Upper lobe of left lung (tissue), 4 donors: Measurements from ENCODE around the gene LHX3.

ENCODE experiments used
- CTCF ChIP-seq, 6 experiments: fragments of 450-650 bp in 4 of 6; fragments of 200-600 bp in 2 of 6; sonication (generic) in 2 of 6; IDR thresholded peaks; one replicate each; pipeline ENCODE4 v1.5.1; 2016 to 2019; ENCODE audit warnings: antibody characterized with exemption in 6 of 6
- POLR2AphosphoS5 ChIP-seq, 2 donors: sonication (generic); formaldehyde crosslinking; IDR thresholded peaks; one replicate each; pipeline ENCODE4 v1.5.1; 2017; ENCODE audit warnings: antibody characterized with exemption in 2 of 2

- TF ChIP-seq CTCF (IDR thresholded peaks at IDR 0.05) = no peak
- no peak for TF ChIP-seq POLR2AphosphoS5 (IDR thresholded peaks at IDR 0.05)
Observed at GRCh38 chr9:136157477-136158265, 47.3 kb downstream of the LHX3 start.
